NCI-H1105 treated with DMSO at 0.1 percent for 48 hours (cell line): ENCODE results near the gene NABP2.
"Not testable (repeated sequence)": the region's sequence is repeated elsewhere in the genome, so short reads cannot be mapped to it uniquely, and the experiment has no call there.

ENCODE experiments used
- DNase-seq: peaks from one replicate; lab custom pipeline; 2025; lab: John Stamatoyannopoulos, UW

Gene NABP2

GRCh38 chr12:56224102-56224701 is at the start of gene NABP2:
Gene NABP2 (plus strand): TSS chr12:56224342. CDS start chr12:56224857, 515 bp downstream.
- peak; percentile 90 for DNase-seq

- no peak for DNase-seq
Observed at GRCh38 chr12:56178347-56178746, 45.8 kb upstream of the NABP2 start.

- no peak for DNase-seq
Observed at GRCh38 chr12:56186957-56187356, 37.2 kb upstream of the NABP2 start.

DNA sequence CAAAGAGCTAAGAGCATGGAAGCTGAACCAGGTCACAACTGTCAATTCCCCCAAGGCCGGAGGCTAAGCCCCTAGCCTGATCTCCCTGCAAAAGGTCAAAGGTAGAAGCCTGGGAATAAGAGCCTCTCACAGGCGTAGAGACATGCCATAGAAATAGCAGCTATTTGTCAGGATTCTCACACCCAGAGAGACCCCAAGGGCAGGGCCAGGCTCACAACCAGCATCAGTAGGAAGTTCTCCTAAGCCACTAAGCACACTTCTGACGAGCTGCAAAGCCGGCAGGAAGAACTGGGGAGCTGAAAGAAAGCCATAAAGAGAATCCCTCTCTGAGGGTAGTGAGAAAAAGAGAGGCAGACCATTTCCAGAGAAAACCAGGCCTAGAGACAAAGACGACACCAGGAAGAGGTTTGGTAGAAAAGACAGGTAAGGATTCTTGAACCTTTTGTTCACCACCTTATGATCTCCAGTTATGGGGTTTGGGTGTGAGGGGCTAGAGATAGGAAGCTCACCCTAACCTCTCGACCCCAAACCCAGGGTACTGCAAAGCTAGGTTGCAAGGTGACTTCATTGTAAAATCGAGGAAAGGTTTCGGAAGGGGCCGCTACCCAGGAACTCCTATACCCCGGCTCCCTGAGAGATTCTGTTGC is 35.9 kb upstream of the NABP2 start:
- no peak for DNase-seq

GRCh38 chr12:56188778-56189098 is 35.4 kb upstream of the NABP2 start:
- peak; percentile 21 for DNase-seq

DNA sequence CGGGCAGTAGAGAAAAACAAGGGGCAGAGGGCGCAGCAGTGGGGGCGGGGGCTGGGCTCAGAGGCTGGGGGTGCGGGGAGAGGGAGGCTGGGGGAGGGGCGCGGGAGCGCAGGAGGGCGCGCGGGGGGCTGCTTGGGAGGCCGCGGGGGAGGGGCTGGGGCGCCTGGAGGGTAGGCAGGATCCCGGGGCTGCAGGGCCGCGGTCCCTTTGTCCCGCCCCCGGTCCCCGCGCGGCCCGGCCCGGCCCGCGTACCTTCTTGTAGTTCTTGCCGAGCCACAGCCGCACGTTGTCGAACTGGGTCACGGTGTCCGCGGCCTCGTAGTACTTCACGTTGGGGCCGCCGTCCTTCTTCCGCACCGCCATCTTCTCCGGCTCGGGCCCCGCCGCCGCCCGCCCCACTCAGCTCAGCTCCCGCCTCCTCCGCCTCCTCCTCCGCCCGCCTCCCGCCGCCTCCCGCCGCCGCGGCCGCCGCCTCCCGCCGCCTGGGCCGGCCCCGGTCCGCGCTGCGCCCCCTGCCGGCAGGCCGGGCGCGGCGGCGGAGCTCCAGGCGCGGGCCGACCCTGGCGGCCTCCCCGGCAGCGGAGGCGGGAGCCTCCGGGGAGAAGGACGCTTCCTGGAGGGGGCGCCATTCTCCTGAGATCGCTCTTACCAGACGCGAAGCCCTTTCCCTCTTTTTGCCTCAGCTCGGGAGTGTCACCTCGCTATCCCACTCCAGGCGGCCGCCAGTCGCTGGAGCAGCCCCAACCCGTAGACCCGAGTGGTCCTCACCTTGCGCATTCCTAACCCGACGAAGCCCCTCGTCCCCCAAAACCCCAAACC is 34.8 kb upstream of the NABP2 start, which contains the start of gene SMARCC2:
Gene SMARCC2 (minus strand): TSS at position 385 of the 819 bp plus-strand sequence. CDS start 22 bp downstream, at position 363.
- DNase-seq, result peak; percentile 67

DNA sequence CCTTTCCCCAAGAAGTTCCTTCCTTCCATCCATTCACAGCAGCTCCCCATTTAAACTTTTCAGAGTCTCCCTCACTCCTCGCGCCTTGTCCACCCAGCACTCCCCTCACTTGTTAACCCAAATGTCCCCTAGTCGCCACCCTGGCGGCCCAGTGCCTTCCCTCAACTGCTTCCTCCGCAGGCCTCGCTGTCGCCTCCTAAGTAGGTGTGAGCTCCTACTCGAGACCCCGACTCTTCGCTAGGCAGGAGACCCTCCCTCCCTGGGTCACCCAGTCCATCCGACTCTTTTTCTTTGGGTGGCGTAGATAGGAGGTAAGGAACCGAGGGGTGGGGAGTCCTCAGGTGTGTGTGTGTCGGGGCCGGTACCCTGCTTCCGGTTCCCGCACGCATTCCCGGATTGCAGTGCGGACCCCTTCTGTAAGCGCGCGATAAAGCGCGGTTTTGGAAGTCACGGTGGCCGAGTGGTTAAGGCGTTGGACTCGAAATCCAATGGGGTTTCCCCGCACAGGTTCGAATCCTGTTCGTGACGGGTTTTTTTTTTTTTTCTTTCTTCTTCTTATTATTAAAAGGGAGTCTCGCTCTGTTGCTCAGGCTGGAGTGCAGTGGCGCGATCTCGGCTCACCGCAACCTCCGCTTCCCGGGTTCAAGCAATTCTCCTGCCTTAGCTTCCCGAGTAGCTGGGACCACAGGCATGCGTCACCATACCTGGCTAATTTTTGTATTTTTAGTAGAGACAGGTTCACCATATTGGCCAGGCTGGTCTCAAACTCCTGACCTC is 34.0 kb upstream of the NABP2 start:
- DNase-seq, result peak; percentile 62

DNA sequence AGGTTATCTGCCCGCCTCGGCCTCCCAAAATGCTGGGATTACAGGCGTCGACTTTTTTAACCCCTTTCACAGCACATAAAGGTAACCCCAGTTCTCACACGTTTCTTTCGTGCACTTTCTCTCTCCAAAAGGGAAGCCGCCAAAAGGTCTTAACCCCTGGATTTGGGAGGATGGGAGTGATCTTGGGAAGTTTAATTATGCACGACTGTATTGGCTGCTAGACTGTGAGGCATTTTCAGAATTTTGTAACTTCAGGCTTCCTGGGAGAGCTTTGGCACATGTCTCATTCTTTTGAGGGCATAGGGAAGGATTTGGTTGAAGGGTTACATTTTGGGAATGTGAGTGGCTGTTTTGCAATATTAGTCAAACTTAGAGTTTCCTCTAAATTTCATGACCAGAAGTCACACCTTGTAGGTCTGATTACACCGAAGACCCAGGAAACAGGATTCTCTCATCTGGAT is 33.4 kb upstream of the NABP2 start:
- peak; percentile 36 for DNase-seq

DNA sequence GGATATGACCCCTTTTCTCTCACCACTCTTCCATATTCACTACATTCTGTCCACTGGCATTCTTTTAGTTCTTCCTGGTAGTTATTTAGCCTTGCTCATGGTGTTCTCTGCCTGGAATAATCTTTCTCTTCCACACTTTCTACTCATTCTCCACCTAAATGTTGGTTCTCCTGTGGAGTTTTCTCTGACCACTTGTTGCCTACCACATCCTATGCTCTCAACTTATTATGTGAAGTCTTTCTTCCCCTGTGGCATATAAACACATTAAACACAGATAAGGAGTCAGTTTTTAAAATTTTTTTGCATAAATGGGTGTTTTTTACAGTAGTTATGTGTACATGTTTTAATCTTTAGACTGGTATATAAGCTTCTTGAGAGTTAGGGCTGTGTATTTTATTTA is 31.6 kb upstream of the NABP2 start:
- DNase-seq, result no peak

DNA sequence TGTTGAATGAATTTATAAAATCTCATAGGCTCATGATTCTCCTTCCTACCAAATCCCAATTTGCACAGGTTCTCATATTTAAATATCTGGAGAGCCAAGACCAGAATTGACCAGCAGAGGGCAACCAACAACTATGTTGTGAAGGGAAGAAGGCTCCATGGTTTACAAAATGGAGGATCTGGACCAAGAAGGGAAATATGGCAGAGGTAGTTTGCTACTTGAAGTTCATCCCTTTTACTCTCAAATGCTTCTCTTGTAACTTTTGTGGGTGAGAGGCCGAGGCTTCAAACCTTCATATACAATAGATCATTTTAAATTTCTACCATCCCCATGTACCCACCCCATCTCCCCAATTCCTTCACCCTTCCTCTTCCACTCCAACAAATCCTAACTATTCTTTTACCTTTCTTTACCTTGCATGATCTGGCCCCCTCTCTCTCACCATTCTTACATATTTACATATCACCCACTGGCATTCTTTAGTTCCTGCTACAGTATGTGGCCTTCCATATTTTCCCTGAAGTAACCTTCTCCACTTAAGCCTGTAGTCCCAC is 31.0 kb upstream of the NABP2 start:
- peak; percentile 67 for DNase-seq

GRCh38 chr12:56196818-56197550 is 27.2 kb upstream of the NABP2 start:
- DNase-seq, result not testable (repeated sequence)

GRCh38 chr12:56197921-56198635 is 26.1 kb upstream of the NABP2 start:
- DNase-seq, result no peak

- DNase-seq, result no peak
Observed at GRCh38 chr12:56198836-56199235, 25.3 kb upstream of the NABP2 start.

GRCh38 chr12:56202366-56202765 is 21.8 kb upstream of the NABP2 start:
- no peak for DNase-seq

GRCh38 chr12:56202838-56203237 is 21.3 kb upstream of the NABP2 start:
- no peak for DNase-seq

- no peak for DNase-seq
Observed at GRCh38 chr12:56204275-56204674, 19.9 kb upstream of the NABP2 start.

GRCh38 chr12:56205445-56205844 is 18.7 kb upstream of the NABP2 start:
- no peak for DNase-seq

DNA sequence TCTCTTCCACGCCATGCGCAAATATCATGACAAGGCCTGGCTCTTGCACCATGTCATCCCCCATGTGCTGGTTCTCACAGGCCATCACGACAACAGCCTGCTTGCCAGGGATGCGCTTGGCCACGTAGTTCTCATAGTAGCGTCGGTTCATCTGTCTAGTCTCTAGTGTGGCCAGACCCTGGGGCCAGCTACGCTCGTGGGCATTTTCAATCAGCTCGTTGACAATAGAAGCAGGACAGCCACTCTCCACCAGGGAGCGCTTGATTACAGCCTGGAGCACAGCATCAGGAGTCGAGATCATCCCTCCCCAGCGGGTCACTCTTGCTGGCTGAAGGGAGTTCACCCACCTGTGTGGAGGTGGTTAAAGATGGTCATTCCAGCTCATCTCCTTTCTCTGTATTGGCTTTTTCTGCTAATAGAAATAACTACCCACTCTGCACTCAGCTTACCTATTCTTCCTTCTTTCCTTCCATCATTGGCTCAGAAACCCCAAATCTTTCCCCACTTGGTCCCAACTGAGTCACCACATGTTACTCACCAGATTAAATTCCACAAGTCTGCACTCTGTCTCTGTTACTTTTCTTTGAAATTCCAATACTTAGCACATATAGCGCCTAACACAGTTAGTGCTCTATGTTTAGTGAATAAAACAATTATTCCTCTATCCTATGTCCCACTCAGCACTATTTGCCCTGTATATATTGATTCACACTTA is 17.5 kb upstream of the NABP2 start:
- no peak for DNase-seq

DNA sequence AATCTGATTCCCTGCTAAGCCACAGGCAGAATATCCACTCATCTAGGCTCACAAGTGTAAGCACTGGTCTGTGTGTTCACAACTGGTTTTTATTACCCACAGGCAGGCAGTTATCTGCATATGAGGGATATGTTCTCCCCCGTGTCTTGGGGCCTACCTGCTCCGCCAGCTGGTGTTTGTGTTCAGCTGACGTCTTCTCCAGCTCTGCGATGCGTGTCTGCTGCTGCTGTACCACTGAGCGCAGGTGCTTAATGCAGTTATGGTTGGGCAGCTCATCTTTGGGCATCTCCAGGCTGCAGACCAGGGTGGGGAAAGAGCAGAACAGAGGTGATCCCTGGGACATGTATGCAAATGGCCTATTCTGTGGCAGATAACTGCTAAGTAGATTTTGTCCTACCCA is 16.1 kb upstream of the NABP2 start:
- no peak for DNase-seq

GRCh38 chr12:56212361-56212760 is 11.8 kb upstream of the NABP2 start:
- no peak for DNase-seq
